Natural killer cell (primary cell): ENCODE data around the gene ARL15. TPM values are rescaled to one million over a fixed set of nuclear protein-coding genes. Genes with fewer than 3 reads are reported as not detected.

Source experiments
- ATAC-seq, 3 donors: fragments of 150-1000 bp in 2 of 3; fragments of 200-7000 bp in 1 of 3; cut with Tn5 transposase; 1 replicate in 1 of 3; 2 replicates in 2 of 3; pipeline ENCODE4 v1.10.0; 2021; ENCODE audit warnings: mild to moderate bottlenecking in 2 of 3, moderate library complexity in 2 of 3
- DNase-seq, 2 donors: peaks; one replicate each; pipeline versions ENCODE4 v3.0.0 to v3.0.0-alpha.2; 2013 to 2021; ENCODE audit warnings: mixed read lengths in 1 of 2
- H3K27ac ChIP-seq: one replicate; pipeline ENCODE4 v1.5.1; 2013; ENCODE audit warnings: mild to moderate bottlenecking, low read length
- H3K27me3 ChIP-seq: one replicate; pipeline ENCODE4 v1.6.1; 2013; ENCODE audit warnings: low read length; ENCODE audit not compliant: control insufficient read depth, insufficient read depth
- H3K36me3 ChIP-seq: one replicate; pipeline ENCODE4 v1.6.1; 2013; ENCODE audit warnings: low read length; ENCODE audit not compliant: control insufficient read depth, insufficient read depth
- H3K4me1 ChIP-seq: one replicate; pipeline ENCODE4 v1.6.1; 2013; ENCODE audit warnings: low read length; ENCODE audit not compliant: control insufficient read depth, insufficient read depth
- H3K4me3 ChIP-seq: one replicate; pipeline ENCODE4 v1.5.1; 2013; ENCODE audit warnings: low read length
- H3K9me3 ChIP-seq: one replicate; pipeline ENCODE4 v1.6.1; 2013; ENCODE audit warnings: low read length; ENCODE audit not compliant: control insufficient read depth, insufficient read depth
- H3K27ac Mint-ChIP-seq, 2 donors: one replicate each; pipeline ENCODE4 v1.8.0; 2022; ENCODE audit warnings: mild to moderate bottlenecking in 2 of 2, mixed read lengths in 2 of 2, moderate library complexity in 1 of 2
- H3K27me3 Mint-ChIP-seq, 2 donors: one replicate each; pipeline ENCODE4 v1.8.0; 2022; ENCODE audit warnings: low read depth in 2 of 2, mixed read lengths in 2 of 2
- H3K36me3 Mint-ChIP-seq: one replicate; pipeline ENCODE4 v1.8.0; 2022; ENCODE audit warnings: mixed read lengths
- H3K4me1 Mint-ChIP-seq, 2 donors: one replicate each; pipeline ENCODE4 v1.8.0; 2022; ENCODE audit warnings: mixed read lengths in 2 of 2
- H3K4me3 Mint-ChIP-seq: one replicate; pipeline ENCODE4 v1.8.0; 2022; ENCODE audit warnings: mild to moderate bottlenecking, moderate library complexity, mixed read lengths
- H3K9me3 Mint-ChIP-seq, 2 donors: one replicate each; pipeline ENCODE4 v1.8.0; 2022; ENCODE audit warnings: mixed read lengths in 2 of 2
- WGBS: methylation state at CpG from one replicate; pipeline ENCODE4 v1.1.7; 2013; ENCODE audit warnings: missing lambda C conversion rate; ENCODE audit not compliant: insufficient coverage; 5-methylcytosine and 5-hydroxymethylcytosine counted together
- intact Hi-C: fragments of 100-400 bp; cut with micrococcal nuclease; formaldehyde crosslinking; loops from one replicate; pipeline ENCODE4 v1.14.2; 2022
- total RNA-seq, 4 donors: library from RNA; stranded (reverse); fragments of 120-200 nt in 1 of 4; gene quantifications; one replicate each; pipeline versions ENCODE4 v1.2.3 to v1.2.4, GENCODE V29; 2013 to 2022
- TF ChIP-seq, protein P1 (sequence below): fragments of 200-600 bp; IDR thresholded peaks from one replicate; pipeline ENCODE4 v1.8.0; 2022; ENCODE audit warnings: antibody characterized with exemption

Gene ARL15
- total RNA-seq, 3 donors from 2014 or later (not counting 1 experiment from before 2014, with no cell fraction given): 28.9 to 35.1 (median 33.1) TPM

DNA sequence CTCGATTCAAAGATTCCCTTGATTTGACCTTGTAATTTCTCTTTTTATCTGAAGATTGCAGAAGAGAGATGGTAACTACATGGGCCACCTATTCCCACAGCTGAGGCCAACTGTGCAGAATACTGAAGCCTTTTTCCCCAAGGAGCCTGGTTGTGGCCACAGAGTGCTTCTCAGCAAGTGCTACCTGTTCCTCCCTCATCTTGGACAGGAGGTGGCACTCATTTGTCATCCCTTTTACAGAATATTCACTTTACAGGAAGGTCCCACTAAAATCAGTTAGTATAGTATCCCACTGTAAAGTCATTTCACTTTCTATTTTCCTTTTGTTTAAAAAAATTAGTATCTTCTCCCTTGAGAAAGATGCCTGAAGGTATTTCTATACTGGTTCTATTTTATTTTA is 346.4 kb downstream of the ARL15 start:
- TF ChIP-seq, protein P1, sequence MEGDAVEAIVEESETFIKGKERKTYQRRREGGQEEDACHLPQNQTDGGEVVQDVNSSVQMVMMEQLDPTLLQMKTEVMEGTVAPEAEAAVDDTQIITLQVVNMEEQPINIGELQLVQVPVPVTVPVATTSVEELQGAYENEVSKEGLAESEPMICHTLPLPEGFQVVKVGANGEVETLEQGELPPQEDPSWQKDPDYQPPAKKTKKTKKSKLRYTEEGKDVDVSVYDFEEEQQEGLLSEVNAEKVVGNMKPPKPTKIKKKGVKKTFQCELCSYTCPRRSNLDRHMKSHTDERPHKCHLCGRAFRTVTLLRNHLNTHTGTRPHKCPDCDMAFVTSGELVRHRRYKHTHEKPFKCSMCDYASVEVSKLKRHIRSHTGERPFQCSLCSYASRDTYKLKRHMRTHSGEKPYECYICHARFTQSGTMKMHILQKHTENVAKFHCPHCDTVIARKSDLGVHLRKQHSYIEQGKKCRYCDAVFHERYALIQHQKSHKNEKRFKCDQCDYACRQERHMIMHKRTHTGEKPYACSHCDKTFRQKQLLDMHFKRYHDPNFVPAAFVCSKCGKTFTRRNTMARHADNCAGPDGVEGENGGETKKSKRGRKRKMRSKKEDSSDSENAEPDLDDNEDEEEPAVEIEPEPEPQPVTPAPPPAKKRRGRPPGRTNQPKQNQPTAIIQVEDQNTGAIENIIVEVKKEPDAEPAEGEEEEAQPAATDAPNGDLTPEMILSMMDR: no peak
- DNase-seq (no peak), ATAC-seq (no peak)
- H3K27ac Mint-ChIP-seq: no peak overlapping the region
- H3K4me3 Mint-ChIP-seq: no peak overlapping the region
- no peaks in the 10 kb centered on the region for H3K9me3 Mint-ChIP-seq
- intact Hi-C loops: no loop called here
- no CpG with 5 or more reads among the region's 1 CpG for WGBS
- Histone ChIP-seq H3K9me3 (no peaks in the 10 kb centered on the region), H3K27me3 (no peaks in the 10 kb centered on the region), H3K27ac (no peak overlapping the region), H3K4me3 (no peak overlapping the region), H3K36me3 (no peaks in the 10 kb centered on the region), H3K4me1 (no peaks in the 10 kb centered on the region)
- no peaks in the 10 kb centered on the region for H3K27me3 Mint-ChIP-seq
- no peaks in the 10 kb centered on the region for H3K36me3 Mint-ChIP-seq
- no peaks in the 10 kb centered on the region for H3K4me1 Mint-ChIP-seq

DNA sequence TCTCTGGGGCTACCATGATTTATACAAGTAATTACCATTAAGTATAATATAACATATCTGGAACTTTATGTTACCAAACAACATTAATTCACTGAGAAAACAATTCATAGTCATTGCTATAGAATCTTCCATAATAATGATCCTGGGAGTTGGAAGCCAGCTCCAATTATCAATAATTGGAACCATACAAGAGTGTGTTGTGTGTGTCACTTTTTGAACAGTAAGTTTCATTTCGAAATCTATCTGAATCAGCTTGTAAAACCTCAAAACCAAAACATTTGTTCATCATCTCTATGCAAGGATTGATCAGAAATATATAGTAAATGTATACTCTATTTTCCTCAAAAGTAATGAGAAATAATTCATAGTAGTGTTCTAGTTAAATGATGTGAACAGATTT is 348.1 kb downstream of the ARL15 start:
- intact Hi-C loops: no loop called here
- H3K4me1 Mint-ChIP-seq: no peaks in the 10 kb centered on the region
- WGBS: no CpG with 5 or more reads among the region's 1 CpG

DNA sequence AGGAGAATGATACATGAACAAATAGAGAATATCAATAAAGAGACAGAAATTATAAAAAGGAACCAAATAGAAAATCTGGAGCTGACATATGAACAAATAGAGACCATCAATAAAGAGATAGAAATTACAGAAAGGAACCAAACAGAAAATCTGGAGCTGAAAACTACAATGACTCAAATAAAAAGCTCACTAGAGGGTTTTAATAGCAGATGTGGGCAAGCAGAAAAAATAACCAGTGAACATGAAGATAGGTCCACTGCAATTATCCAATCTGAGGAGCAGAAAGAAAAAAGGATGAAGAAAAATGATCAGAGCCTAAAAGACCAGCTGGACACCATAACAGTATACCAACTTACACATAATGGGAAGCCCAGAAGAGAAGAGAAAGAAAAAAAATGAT is 353.7 kb downstream of the ARL15 start:
- ATAC-seq (no peak), DNase-seq (no peak)
- Histone ChIP-seq H3K27me3 (no peaks in the 10 kb centered on the region), H3K36me3 (no peaks in the 10 kb centered on the region), H3K4me3 (no peak overlapping the region), H3K27ac (no peak overlapping the region), H3K9me3 (peaks cover 6% of the 10 kb centered on the region), H3K4me1 (no peaks in the 10 kb centered on the region)
- intact Hi-C loops: no loop called here
- H3K36me3 Mint-ChIP-seq: peaks cover 17% of the 10 kb centered on the region
- peaks cover 0 to 4% of the 10 kb centered on the region in 2 donors for H3K4me1 Mint-ChIP-seq
- no peak overlapping the region for H3K27ac Mint-ChIP-seq
- H3K27me3 Mint-ChIP-seq: no peaks in the 10 kb centered on the region
- H3K9me3 Mint-ChIP-seq: peaks cover 8% of the 10 kb centered on the region in 2 donors
- TF ChIP-seq, protein P1: no peak
- H3K4me3 Mint-ChIP-seq: no peak overlapping the region

More for the DNA sequence above, 348.1 kb downstream of the ARL15 start:
- no peak overlapping the region for H3K27ac Mint-ChIP-seq
- no peaks in the 10 kb centered on the region for H3K4me1 ChIP-seq
- no peaks in the 10 kb centered on the region for H3K9me3 Mint-ChIP-seq
- TF ChIP-seq, protein P1: no peak
- peaks cover 4% of the 10 kb centered on the region for H3K9me3 ChIP-seq
- H3K36me3 Mint-ChIP-seq: peaks cover under 1% of the 10 kb centered on the region
- ATAC-seq (no peak), DNase-seq (no peak)
- H3K36me3 ChIP-seq: no peaks in the 10 kb centered on the region
- no peak overlapping the region for H3K27ac ChIP-seq
- H3K27me3 ChIP-seq: no peaks in the 10 kb centered on the region
- H3K4me3 ChIP-seq: no peak overlapping the region
- H3K4me3 Mint-ChIP-seq: no peak overlapping the region
- no peaks in the 10 kb centered on the region for H3K27me3 Mint-ChIP-seq

GRCh38 chr5:53956196-53956595 is 354.2 kb downstream of the ARL15 start:
- no peak for ATAC-seq
- Mint-ChIP-seq H3K27me3 (no peaks in the 10 kb centered on the region), H3K9me3 (peaks cover 8% of the 10 kb centered on the region in 2 donors), H3K4me3 (no peak overlapping the region), H3K4me1 (peaks cover 0 to 4% of the 10 kb centered on the region in 2 donors), H3K27ac (no peak overlapping the region), H3K36me3 (peaks cover 17% of the 10 kb centered on the region)
- DNase-seq: no peak
- peaks cover 6% of the 10 kb centered on the region for H3K9me3 ChIP-seq
- no peaks in the 10 kb centered on the region for H3K36me3 ChIP-seq
- H3K4me3 ChIP-seq: no peak overlapping the region
- H3K27me3 ChIP-seq: no peaks in the 10 kb centered on the region
- no peaks in the 10 kb centered on the region for H3K4me1 ChIP-seq
- no peak overlapping the region for H3K27ac ChIP-seq
- WGBS: no CpG with 5 or more reads among the region's 1 CpG
- intact Hi-C loops: no loop called here
- TF ChIP-seq, protein P1: no peak
